Pericardium fibroblast (primary cell): ENCODE data around the gene RRM2. TPM values are rescaled to one million over a fixed set of nuclear protein-coding genes. Genes with fewer than 3 reads are reported as not detected.

ENCODE experiments used
- total RNA-seq: library from RNA; depleted of rRNA; stranded (reverse); fragments of >200 nt; gene quantifications from 2 replicates; pipeline ENCODE4 v1.2.3, GENCODE V29; 2015

RRM2 gene
- total RNA-seq = 5.6 and 8.8 TPM in 2 replicates

GRCh38 chr2:10122500-10123280 is at the start of gene RRM2:
Gene RRM2 (plus strand): TSS chr2:10122739. CDS start chr2:10122799, 60 bp downstream.

GRCh38 chr2:10079870-10080535 is 42.5 kb upstream of the RRM2 start, which contains the start of gene CYS1:
Gene CYS1 (minus strand): TSS chr2:10080411. CDS start chr2:10080223, 188 bp downstream.

Other genes starting within 250 kb of the RRM2 start
- 0.09 TPM in 1 of 2 replicates, not detected in the other for gene GRHL1, start 171.0 kb upstream of the RRM2 start, total RNA-seq
- gene KLF11, start 79.2 kb upstream of the RRM2 start, total RNA-seq = 9.7 and 11.0 TPM in 2 replicates
- 2.1 and 2.3 TPM in 2 replicates for gene CYS1, start 42.3 kb upstream of the RRM2 start, total RNA-seq
- gene HPCAL1, start 180.2 kb downstream of the RRM2 start, total RNA-seq = 24.2 and 73.9 TPM in 2 replicates